ENCODE measurements around the gene MYL6B.
A peak's percentile ranks its signal among the peaks of the same experiment; 100 is the strongest.
"Not testable (repeated sequence)": the region's sequence is repeated elsewhere in the genome, so short reads cannot be mapped to it uniquely, and the experiment has no call there.

Gene MYL6B

GRCh38 chr12:56152132-56152755 is at the start of gene MYL6B:
Gene MYL6B, plus strand, starts transcription at chr12:56152587. Its CDS starts 1,332 bp downstream, at chr12:56153919.
- DNase-seq (ENCODE audit: low read depth) = peak; percentile 89

- DNase-seq (ENCODE audit: low read depth) = no peak
Measured at GRCh38 chr12:56102683-56103065, 49.7 kb upstream of the MYL6B start.

GRCh38 chr12:56103066-56103711 is 49.2 kb upstream of the MYL6B start:
- DNase-seq (ENCODE audit: low read depth) = no peak

- no peak for DNase-seq (ENCODE audit: low read depth)
Measured at GRCh38 chr12:56103823-56104108, 48.6 kb upstream of the MYL6B start.

DNA sequence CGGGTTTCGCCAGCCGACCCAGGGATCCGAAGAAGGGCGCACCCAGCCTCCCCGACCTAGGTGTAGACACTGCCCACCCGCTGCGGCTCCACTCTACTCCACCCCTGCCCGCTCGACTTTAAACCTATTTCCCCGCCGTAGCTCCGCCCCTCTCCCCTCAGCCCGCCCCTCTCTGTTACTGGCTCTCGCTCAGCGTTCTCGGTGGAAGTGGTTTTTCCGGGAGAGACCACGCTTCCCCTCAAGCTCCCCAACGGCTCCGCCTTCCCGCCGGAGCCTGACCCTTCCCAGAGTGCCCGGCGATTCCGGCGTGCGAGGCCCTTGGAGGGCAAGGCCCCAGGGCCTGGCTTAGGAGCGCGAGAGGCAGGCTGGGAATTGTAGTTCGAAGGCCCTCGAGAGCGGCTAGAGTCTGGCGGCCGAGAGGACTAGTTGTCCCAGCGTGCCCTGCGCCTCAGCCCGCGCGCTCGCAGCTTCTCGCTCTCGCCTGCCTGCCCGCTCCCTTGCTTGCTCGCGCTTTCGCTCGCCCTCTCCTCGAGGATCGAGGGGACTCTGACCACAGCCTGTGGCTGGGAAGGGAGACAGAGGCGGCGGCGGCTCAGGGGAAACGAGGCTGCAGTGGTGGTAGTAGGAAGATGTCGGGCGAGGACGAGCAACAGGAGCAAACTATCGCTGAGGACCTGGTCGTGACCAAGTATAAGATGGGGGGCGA is 48.1 kb upstream of the MYL6B start, which contains the start of gene PA2G4:
Gene PA2G4 (plus strand): TSS at position 451 of the 706 bp plus-strand sequence. CDS start 179 bp downstream, at position 630.
- DNase-seq (ENCODE audit: low read depth) = peak; percentile 92

- no peak for DNase-seq (ENCODE audit: low read depth)
Measured at GRCh38 chr12:56104815-56105608, 47.4 kb upstream of the MYL6B start.

- no peak for DNase-seq (ENCODE audit: low read depth)
Measured at GRCh38 chr12:56105609-56105902, 46.8 kb upstream of the MYL6B start.

GRCh38 chr12:56107242-56107641 is 45.1 kb upstream of the MYL6B start:
- no peak for DNase-seq (ENCODE audit: low read depth)

DNA sequence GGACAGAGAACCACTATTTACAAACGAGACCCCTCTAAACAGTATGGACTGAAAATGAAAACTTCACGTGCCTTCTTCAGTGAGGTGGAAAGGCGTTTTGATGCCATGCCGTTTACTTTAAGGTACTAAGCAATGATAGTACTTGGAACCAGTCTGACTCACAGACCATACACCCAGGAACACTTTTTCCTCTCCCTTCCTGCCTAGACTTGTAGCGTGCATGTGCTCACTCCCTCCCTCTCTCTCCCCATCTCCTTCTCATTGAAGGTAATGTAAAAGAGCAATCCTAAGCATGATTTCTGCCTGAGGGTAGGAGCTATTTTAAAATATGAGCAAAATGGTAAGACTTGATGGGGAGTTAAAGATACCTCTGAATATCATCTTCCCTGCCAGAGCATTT is 41.8 kb upstream of the MYL6B start:
- DNase-seq (ENCODE audit: low read depth) = no peak

GRCh38 chr12:56114084-56114483 is 38.3 kb upstream of the MYL6B start:
- no peak for DNase-seq (ENCODE audit: low read depth)

- no peak for DNase-seq (ENCODE audit: low read depth)
Measured at GRCh38 chr12:56115329-56115728, 37.1 kb upstream of the MYL6B start.

DNA sequence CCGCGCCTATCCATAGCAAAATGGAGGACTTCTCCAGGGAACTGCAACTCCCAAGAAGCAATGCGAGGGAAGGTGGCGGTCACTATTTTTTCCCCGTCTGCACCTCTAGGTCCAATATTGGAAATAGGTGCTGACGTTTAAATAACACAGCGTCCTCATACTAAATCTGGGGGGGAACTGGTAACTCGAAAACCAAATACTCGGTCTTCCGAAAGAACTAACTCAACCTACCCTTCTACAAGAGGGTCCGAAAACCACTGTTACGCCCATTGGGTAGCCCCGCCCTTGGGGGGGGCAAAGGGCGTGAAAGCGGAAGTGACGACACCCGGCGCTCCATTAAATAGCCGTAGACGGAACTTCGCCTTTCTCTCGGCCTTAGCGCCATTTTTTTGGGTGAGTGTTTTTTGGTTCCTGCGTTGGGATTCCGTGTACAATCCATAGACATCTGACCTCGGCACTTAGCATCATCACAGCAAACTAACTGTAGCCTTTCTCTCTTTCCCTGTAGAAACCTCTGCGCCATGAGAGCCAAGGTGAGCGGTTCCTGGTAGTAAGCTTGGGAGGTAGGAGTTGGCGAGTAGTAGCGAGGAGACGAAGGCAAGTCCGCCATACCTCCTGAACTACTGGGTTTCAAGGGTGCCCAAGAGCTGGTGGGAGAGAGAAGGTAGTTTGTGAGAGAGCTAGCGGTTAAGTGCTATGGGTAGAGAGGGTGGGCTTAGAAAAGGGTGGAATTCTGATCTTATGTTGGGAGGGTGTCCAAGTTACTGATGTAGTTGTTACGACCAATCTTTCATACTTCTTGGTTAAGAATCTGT is 35.9 kb upstream of the MYL6B start, which contains the start of gene RPL41:
Gene RPL41 (plus strand): TSS at position 367 of the 815 bp plus-strand sequence.
- DNase-seq (ENCODE audit: low read depth) = peak; percentile 81

DNA sequence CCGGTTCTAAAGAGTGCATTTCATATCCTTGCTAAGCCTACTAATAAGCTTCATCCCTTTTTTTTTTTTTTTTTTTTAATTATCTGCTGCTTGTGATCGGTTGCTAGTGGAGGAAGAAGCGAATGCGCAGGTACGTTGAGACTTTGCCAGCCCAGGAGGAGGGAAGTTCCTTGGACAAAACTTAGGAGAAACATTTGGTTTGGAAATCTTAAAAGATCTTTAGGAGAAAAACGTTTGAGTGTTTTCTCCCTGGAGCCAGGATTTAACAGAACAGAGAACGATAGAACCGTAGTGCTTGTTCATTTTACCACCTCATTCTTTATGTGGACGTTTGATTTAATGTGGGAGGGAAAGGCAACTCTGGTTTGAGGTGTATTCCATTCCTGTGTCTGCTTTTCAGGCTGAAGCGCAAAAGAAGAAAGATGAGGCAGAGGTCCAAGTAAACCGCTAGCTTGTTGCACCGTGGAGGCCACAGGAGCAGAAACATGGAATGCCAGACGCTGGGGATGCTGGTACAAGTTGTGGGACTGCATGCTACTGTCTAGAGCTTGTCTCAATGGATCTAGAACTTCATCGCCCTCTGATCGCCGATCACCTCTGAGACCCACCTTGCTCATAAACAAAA is 35.2 kb upstream of the MYL6B start:
- DNase-seq (ENCODE audit: low read depth) = not testable (repeated sequence)

- peak; percentile 98 for DNase-seq (ENCODE audit: low read depth)
Measured at GRCh38 chr12:56117778-56118687, 34.4 kb upstream of the MYL6B start, which contains the start of gene ZC3H10. Gene ZC3H10, plus strand, starts transcription at chr12:56118266. Its CDS starts 2,297 bp downstream, at chr12:56120563.

- DNase-seq (ENCODE audit: low read depth) = no peak
Measured at GRCh38 chr12:56118688-56119357, 33.6 kb upstream of the MYL6B start.

GRCh38 chr12:56119361-56119796 is 33.0 kb upstream of the MYL6B start:
- peak; percentile 32 for DNase-seq (ENCODE audit: low read depth)

- no peak for DNase-seq (ENCODE audit: low read depth)
Measured at GRCh38 chr12:56120158-56120846, 32.1 kb upstream of the MYL6B start.

DNA sequence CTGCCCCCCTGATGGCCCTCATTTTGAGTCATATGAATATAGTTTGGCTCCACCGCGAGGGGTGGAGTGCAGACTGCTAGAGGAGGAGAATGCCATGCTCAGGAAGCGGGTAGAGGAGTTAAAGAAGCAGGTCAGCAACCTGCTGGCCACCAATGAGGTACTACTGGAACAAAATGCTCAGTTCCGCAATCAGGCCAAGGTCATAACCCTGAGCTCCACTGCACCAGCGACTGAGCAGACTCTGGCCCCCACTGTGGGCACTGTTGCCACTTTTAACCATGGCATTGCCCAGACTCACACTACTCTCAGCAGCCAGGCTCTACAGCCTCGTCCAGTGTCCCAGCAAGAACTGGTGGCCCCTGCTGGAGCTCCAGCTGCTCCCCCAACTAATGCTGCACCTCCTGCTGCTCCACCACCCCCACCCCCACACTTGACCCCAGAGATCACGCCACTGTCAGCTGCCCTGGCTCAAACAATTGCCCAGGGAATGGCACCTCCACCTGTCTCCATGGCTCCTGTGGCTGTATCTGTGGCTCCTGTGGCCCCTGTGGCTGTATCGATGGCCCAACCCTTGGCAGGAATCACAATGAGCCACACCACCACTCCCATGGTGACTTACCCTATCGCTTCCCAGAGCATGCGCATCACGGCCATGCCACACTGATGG is 31.1 kb upstream of the MYL6B start:
- DNase-seq (ENCODE audit: low read depth) = no peak

Measured in T-helper 22 cell (primary cell).